ENCODE results near the gene DAP3.
A peak's percentile ranks its signal among the peaks of the same experiment; 100 is the strongest.
"Not testable (repeated sequence)": the region's sequence is repeated elsewhere in the genome, so short reads cannot be mapped to it uniquely, and the experiment has no call there.

Gene DAP3

GRCh38 chr1:155718524-155719115 lies 29.7 kb downstream of the DAP3 start:
- DNase-seq (ENCODE audit: low read depth), result not testable (repeated sequence)

GRCh38 chr1:155719703-155720102 lies 30.8 kb downstream of the DAP3 start:
- DNase-seq (ENCODE audit: low read depth), result no peak

- no peak for DNase-seq (ENCODE audit: low read depth)
These were observed 36.3 kb downstream of the DAP3 start for GRCh38 chr1:155725142-155725541.

DNA sequence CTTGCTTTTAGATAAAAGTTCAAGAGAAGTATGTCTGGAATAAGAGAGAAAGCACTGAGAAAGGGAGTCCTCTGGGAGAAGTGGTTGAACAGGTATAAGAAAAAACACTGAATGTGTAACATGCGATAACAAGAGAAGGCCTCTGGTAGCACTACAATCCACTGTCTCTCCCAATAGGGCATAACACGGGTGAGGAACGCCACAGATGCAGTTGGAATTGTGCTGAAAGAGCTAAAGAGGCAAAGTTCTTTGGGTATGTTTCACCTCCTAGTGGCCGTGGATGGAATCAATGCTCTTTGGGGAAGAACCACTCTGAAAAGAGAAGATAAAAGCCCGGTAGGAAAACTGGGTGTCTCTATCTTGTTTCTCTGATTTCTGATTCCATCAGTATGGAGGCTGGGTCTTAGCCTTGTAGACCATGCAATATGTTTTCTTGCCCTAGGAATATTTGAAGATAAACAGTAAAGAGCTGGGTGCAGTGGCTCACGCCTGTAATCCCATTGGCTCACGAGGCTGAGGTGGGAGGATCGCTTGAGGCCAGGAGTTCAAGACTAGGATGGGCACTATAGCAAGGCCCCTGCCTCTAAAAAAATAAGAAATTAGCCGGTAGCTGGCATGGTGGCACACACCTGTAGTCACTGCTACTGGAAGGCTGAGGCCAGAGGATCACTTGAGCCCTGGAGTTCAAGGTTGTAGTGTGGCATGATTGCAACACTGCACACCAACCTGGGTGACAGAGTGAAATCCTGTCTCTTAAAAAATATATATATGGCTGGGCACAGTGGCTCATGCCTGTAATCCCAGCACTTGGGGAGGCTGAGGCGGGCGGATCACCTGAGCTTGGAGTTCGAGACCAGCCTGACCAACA lies 40.4 kb downstream of the DAP3 start:
- DNase-seq (ENCODE audit: low read depth), result peak; percentile 51

DNA sequence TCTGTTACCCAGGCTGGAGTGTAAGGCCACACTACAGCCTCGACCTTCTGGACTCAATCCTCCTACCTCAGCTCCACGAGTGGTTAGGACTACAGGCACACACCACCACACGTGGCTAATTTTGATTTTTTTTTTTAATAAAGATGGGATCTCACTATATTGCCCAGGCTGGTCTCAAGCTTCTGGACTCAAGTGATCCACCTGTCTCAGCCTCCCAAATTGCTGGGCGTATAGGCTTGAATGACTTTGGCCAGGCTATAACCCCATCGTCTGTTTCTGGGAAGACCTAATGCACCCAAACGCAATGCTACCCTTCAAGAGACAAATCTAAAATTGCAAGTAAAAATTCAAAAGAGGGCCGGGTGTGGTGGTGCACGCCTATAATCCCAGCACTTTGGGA lies 52.1 kb downstream of the DAP3 start:
- no peak for DNase-seq (ENCODE audit: low read depth)

DNA sequence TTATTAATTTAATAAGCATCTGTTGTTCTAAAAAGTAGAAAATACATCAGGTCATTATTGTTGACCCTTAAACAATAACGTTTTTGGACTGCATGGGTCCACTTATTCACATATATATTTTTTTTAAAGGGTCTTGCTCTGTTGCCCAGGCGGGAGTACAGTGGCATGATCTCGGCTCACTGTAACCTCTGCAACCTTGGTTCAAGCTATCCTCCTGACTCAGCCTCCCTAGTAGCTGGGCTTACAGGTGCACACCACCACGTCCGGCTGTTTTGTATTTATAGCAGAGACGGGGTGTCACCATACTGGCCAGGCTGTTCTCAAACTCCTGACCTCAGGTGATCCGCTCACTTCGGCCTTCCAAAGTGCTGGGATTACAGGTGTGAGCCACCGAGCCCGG lies 53.0 kb downstream of the DAP3 start:
- DNase-seq (ENCODE audit: low read depth), result no peak

DNA sequence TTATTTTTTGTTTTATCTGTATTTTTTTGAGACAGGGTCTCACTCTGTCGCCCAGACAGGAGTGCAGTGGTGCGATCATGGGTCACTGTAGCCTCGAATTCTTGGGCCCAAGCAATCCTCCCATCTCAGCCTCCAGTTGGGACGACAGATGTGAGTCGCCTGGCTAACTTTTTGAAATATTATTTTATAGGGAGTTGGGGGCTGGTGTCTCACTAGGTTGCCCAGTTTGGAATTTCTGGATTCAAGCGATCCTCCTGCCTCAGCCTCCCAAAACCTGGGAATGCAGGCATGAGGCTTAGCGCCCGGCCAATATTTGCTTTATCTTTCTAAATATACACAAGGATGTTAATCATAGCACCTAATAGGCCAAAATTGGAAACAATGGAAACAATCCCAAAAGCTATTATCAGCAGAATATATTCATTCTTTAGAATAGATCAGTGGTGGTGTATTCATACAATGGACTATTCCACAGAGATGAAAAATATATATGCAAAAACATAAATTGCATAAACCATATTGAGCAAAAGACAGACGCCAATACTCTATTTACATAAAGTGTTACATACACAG lies 55.9 kb downstream of the DAP3 start:
- DNase-seq (ENCODE audit: low read depth), result no peak

- DNase-seq (ENCODE audit: low read depth), result peak; percentile 97
These were observed 56.7 kb downstream of the DAP3 start for GRCh38 chr1:155745284-155746228.

DNA sequence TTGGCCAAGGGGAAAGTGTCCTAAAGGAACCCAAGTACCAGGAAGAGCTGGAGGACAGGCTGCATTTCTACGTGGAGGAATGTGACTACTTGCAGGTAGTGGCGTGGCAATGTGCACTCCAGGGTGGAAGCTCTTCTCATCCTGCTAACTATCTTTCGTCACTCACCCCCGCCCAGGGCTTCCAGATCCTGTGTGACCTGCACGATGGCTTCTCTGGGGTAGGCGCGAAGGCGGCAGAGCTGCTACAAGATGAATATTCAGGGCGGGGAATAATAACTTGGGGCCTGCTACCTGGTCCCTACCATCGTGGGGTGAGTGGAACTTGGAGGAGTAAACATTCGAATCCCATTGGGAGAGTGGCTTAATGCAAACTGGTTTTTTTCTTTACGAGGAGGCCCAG lies 58.7 kb downstream of the DAP3 start:
- not testable (repeated sequence) for DNase-seq (ENCODE audit: low read depth)

GRCh38 chr1:155748141-155748540 lies 59.2 kb downstream of the DAP3 start:
- DNase-seq (ENCODE audit: low read depth), result not testable (repeated sequence)

DNA sequence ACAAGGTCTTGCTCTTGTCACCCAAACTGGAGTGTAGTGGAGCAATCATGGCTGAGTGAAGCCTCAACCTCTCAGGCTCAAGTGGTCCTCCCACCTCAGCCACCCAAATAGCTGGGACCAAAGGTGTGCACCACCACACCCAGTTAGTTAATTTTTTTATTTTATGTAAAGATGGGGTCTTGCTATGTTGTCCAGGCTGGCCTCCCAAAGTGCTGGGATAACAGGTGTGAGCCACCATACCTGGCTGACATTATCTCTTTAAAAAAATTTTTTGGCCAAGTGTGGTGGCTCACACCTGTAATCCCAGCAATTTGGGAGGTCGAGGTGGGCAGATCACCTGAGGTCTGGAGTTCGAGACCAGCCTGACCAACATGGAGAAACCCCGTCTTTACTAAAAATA lies 70.1 kb downstream of the DAP3 start:
- DNase-seq (ENCODE audit: low read depth), result not testable (repeated sequence)

DNA sequence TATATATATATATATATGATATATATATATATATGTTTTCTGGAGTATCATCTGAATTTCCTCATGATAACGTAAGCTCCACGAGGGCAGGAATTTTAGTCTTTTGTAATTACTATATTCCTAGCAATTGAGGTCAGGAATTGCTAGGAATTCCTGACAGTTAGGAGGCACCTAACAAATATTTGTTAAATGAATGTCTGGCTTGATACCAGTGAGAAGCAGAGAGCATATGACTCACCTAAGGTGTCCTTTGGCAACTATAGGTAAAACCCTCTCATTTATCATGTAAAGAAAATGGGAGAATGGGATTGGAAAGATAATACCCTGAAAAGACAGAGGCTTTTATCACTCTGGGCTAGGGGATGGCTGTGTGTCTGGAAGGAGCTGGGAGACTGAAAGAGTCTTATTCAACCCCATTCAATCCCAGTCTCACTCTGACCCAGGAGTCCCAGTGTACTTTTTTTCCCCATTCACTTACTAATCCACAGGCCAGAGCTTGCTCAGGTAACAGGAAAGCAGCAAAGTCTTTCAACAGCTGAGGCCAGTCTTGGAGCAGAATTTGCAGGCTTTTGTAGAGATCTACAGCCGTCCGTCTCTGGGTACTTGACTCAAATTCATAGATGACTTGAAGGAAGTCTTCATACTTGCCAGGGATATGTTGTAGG lies 71.2 kb downstream of the DAP3 start:
- no peak for DNase-seq (ENCODE audit: low read depth)

GRCh38 chr1:155760751-155761475 lies 72.0 kb downstream of the DAP3 start:
- no peak for DNase-seq (ENCODE audit: low read depth)

DNA sequence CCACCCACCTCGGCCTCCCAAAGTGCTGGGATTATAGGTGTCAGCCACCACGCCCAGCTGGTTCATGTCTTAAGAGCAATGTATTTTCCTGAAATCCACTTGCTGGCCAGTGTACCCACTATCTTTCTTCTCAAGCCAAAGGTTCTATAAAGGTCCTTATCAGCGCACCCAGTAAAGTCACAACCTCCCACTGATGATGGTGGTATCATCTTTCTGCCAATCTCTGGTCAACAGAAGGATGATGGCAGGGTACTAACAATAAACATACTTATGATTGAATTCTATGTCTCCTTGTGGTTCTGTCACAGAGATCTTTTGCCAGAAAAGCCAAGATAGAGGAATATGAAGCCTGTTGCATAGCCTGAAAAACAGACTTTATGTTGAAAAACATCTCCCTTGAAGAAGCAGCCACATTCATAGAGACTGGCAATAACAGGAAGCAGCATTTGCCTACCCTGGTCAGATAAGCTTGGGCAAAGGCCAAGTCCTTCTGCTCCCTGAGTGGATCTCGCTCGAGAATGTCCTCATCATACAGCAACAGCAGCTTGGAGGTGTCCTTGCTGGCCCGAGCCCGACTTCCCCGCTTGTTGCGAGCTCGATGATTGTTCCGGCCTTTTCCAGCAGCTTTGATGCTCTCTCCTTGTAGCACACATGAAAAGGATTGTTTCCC lies 73.0 kb downstream of the DAP3 start:
- DNase-seq (ENCODE audit: low read depth), result no peak

DNA sequence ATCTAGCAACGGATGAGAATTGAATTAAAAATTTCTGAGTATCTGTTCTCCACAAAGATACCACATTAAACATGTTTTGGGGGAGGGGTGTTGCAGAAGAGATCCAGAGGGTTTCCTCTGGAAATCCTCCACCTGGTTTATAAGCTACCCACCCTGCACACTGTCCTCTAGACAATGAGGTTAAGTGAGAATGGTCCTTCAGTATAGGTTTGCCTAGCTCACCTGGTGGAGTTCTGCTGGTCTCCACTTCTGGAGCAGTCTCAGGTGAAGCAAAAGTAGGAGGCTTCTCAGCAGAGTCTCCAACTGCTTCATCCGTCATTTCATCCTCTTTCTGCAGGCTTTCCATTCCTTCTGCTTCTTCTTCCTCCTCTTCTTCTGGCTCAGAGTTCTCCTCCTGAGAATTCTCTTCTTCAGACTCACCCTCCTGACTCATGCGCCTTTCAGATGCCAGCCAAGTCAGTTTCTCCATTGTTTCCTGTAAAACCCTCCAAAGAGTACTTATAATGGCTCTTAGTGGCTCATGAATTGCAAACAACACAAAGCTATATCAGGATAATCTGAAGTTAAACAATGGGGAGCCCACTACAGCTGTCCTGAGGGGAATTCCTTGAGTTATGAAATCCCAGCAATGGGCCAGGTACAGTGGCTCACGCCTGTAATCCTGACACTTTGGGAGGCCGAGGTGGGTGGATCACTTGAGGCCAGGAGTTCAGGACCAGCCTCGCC lies 74.4 kb downstream of the DAP3 start:
- peak; percentile 76 for DNase-seq (ENCODE audit: low read depth)

DNA sequence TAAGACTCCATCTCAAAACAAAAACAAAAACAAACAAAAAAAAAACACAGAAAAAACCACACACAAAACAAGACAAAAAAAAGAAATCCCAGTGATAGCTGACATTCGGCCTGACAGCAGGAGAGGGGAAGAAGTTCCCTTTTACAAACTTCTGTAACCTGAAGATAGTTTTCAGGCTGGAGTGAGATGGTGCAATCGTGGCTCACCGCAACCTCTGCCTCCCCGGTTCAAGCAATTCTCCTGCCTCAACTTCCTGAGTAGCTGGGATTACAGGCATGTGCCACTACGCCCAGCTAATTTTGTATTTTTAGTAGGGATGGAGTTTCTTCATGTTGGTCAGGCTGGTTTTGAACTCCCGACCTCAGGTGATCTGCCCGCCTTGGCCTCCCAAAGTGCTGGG lies 75.1 kb downstream of the DAP3 start:
- not testable (repeated sequence) for DNase-seq (ENCODE audit: low read depth)

DNA sequence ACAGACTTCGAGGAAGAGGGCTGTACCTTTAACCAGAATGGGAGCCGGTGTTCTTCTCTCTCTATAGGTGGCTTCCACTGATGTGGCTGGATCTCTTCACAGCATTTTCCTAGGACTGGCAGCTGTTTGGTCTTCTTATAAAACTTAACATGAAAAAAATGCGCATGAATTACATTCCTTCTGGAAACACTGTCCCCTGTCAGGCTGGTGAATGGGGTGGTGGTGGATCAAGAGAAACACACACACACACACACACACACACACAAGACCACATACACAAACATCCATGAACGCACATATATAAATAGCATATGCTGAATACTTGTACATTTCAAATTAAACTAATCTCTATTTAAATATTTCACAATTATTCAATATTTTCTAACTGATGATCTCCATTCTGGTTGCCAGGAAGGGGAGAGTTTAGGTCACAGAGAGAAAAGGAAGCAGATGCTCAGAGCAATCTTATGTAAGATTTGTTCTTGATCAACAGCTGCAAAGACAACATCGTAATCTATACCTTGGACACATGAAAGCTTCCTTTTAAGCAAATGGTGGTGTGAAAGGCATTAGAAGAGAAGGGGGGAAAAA lies 78.6 kb downstream of the DAP3 start:
- not testable (repeated sequence) for DNase-seq (ENCODE audit: low read depth)

DNA sequence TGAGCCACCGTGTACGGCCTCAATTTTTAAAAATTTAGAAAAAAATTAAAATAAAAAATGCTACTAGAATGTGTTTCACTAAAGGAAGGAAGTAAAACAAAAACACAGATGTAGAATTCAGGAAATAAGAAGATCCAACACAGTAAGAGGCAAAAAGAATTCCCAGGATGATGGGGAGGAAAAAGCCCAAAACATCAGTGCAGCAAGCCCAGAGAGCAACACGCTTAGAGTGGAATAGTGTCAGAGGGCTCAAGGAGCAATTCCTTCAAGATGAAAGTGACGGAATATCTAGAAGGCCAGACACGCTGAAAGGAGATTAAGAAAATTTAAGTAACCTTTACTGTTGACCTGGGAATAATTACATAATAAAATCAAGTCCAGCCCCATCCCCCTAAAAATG lies 80.4 kb downstream of the DAP3 start:
- no peak for DNase-seq (ENCODE audit: low read depth)

DNA sequence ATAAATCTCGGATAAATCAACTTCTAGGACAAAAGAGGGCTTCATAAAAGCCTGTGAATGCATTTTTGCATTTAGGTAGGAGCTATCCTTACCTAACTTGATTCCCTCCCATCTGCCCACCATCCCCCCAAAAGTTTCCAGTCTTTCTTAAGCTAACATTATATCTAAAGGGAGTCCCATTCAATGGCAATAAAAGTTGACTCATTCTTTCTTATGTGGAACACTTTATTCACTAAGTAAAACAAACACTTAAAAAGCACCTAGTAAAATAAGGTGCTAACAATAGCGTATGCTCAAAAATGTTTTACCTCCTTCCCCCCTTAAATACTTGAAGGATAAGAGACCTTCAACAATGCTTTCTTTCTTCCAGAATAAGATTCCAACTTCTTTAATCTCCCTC lies 84.3 kb downstream of the DAP3 start:
- DNase-seq (ENCODE audit: low read depth), result no peak
